ENCODE data around the gene LRRK1.

Gene LRRK1

DNA sequence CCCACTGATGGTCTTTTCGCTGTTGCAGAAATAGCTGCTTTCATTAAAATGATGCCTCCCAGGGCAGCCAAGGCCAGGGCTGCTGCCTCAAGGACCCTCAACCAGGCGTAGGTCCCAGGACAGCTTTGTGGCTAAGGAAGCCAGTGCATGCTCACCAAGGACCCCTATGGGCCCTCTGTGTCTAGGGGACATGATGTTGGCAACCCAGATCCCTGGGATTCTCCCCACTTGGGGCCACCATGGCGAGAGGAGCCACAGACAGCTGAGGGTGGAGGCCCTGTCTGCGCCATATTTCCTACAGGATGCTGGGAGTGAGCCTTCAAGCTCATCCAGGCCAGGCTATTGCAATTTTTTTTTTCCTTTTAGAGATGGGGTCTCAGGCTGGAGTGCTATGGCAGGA, 195.5 kb downstream of the LRRK1 start:
- no peak for DNase-seq (ENCODE audit: low read depth in 2 of 2)

DNA sequence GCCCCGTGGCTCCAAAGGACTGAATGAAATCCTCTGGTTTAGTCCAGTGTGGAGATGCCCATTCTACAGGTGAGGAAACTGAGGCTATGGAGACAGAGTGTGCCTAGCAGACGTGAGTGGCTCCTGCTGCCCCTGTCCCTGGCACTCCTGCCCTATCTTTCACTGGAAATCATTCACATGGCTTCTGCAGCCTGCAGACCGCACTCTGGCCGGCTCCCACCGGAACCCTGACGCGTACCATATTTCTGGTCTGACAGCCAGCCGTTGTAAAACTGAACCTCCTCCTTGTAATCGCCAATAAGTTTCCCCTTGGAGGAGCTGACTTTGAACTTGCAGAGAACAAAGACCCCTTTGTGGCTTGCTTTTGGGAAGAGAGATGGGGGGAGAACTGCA, 196.2 kb downstream of the LRRK1 start:
- no peak for DNase-seq (ENCODE audit: low read depth in 2 of 2)

DNA sequence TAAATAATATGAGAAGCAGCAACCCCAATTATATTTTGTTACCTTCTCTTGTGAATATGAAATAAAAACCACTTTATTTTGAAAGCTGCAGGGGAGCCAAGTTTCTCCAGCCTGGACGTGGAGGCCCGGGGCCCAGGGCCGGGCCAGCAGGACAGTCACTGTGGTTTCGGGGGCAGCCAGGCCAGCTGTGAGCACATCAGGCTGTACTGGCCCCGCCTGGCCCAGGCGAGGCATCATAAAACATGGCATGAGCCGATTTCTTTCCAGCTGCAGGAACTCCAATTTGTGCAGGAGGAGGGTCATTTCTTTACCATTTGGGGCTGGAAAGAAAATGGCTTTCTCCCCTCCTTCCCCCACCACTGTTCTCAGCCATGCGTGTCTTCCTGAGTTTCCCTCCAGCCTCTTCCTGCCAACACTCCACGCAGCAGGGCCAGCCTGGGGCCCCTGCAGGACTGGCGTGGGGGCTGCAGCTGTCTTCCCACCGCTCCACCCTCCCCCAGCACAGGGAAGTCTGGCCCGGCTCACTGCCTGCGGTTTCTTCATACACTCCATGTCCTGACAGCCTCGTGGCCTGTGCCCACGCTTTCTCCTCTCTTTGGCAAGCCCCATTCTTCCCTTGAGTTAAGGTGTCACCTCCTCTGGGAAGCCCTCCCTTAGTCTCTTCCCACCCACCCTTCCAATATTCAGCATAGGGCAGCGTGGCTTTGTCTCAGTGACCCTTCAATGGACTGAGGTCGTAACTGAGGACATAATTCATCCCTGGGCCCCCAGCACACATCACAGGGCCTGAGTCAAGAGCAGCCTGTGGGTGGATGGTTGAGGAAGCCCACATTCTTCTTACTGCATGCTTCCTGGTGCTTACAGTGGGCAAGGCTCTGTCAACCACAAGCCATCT, 196.9 kb downstream of the LRRK1 start:
- no peak for DNase-seq (ENCODE audit: low read depth in 2 of 2)

DNA sequence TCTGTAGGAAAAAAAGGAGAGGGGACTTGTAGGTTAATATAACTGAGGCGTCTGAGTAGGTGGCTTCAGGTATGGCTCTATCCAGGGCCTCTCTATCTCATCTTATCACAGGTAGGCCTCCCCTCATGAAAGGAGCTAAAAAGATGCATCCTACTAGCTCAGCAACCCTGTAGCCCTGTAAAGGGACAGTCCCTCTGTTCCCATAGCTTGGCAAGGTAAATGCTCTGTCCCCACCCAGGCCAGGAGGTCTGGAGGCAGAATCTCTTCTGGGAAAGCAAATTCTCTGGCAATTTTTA, 197.5 kb downstream of the LRRK1 start:
- DNase-seq (ENCODE audit: low read depth in 2 of 2), result no peak

DNA sequence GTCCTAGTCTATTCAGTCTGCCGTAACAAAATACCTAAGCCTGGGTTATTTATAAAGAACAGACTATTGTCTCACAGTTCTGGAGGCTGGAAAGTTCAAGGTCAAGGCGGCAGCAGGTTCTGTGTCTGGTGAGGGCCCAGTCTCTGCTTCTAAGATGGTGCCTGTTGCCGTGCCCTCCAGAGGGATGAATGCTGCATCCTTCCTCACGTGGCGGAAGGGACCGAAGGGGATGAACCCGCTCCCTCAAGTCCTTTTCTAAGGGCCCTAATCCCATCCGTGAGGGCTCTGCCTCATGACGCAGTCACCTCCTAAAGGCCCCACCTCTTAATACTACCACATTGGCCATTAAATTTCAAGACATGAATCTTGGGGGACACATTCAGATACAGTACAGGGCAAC, 199.0 kb downstream of the LRRK1 start:
- DNase-seq (ENCODE audit: low read depth in 2 of 2), result no peak

DNA sequence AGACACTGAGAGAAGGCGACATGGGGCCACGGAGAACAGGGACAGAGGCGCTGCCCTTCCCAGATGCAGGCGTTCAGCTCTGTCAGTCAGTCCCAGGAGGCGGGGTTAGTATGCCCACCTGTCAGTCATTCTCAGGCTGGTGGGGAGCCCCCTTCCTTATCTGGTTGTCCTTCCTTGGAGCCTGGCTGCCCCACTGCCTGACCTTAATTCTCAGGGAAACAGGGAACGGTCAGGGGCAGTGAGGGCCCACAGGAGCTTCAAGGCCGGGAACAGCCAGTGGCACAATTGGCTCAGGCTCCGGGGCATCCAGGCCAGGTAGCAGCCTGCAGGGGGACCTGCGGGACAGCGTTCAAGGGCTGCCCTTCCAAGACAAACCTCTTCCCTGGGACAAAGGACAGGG, 199.5 kb downstream of the LRRK1 start:
- DNase-seq (ENCODE audit: low read depth in 2 of 2), result no peak

DNA sequence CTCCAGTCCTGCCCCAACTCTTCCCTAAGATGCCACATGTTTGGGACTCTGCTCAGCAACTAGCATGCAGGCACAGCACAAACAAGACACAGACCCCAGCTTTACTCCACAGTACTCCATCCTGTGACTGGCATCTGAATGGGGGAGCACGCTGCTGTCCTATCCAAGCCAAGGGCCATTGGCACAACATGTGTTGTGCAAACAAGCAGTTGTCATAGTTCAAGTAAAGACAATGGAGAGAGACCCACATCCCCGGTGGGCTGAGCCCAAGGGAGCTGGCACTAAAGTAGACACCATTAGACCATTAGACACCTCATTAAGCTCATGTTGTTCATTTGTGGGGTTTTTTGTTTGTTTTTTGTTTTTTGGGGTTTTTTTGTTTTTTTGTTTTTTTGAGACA, 200.0 kb downstream of the LRRK1 start:
- DNase-seq (ENCODE audit: low read depth in 2 of 2), result no peak

All from stimulated activated CD8-positive, alpha-beta memory T cell treated with anti-CD3 and anti-CD28 coated beads, Interleukin-2, amount 100 ng/mL, for 48 hours (primary cell).